Uterus (tissue), 2 donors: ENCODE measurements around the gene CELF2.

Experiments
- POLR2A ChIP-seq, 2 donors: fragments of 450-650 bp; IDR thresholded peaks; one replicate each; pipeline ENCODE4 v1.6.1; 2016; ENCODE audit warnings: antibody characterized with exemption in 2 of 2, mild to moderate bottlenecking in 1 of 2, moderate library complexity in 1 of 2
- TF ChIP-seq, protein P1 (sequence below), 4 experiments: fragments of 200-600 bp in 2 of 4; fragments of 450-650 bp in 2 of 4; sonication (generic) in 2 of 4; IDR thresholded peaks; one replicate each; pipeline ENCODE4 v1.5.1; 2016 to 2019; ENCODE audit warnings: antibody characterized with exemption in 4 of 4, mild to moderate bottlenecking in 2 of 4, moderate library complexity in 1 of 4

- TF ChIP-seq, protein P1, sequence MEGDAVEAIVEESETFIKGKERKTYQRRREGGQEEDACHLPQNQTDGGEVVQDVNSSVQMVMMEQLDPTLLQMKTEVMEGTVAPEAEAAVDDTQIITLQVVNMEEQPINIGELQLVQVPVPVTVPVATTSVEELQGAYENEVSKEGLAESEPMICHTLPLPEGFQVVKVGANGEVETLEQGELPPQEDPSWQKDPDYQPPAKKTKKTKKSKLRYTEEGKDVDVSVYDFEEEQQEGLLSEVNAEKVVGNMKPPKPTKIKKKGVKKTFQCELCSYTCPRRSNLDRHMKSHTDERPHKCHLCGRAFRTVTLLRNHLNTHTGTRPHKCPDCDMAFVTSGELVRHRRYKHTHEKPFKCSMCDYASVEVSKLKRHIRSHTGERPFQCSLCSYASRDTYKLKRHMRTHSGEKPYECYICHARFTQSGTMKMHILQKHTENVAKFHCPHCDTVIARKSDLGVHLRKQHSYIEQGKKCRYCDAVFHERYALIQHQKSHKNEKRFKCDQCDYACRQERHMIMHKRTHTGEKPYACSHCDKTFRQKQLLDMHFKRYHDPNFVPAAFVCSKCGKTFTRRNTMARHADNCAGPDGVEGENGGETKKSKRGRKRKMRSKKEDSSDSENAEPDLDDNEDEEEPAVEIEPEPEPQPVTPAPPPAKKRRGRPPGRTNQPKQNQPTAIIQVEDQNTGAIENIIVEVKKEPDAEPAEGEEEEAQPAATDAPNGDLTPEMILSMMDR (IDR thresholded peaks at IDR 0.05) = no peak
- no peak for TF ChIP-seq POLR2A (IDR thresholded peaks at IDR 0.05)
Observed at GRCh38 chr10:11007476-11008020, 10.1 kb upstream of the CELF2 start.
